B cell (primary cell): ENCODE data around the gene RALA. TPM values are rescaled to one million over a fixed set of nuclear protein-coding genes. Genes with fewer than 3 reads are reported as not detected.

ENCODE experiments used
- ATAC-seq: fragments of 200-7000 bp; cut with Tn5 transposase; one replicate; pipeline ENCODE4 v1.10.0; 2021; ENCODE audit warnings: low read depth, mild to moderate bottlenecking, moderate number of reproducible peaks, moderate library complexity
- CTCF ChIA-PET: fragments of 350-600 bp; sonication (Branson Sonifier 250); formaldehyde crosslinking; loops from one replicate; lab custom pipeline; 2021; ENCODE audit warnings: antibody characterized with exemption, inconsistent platforms; lab: Charles Lee
- POLR2A ChIA-PET: fragments of 350-600 bp; sonication (Branson Sonifier 250); formaldehyde crosslinking; loops from one replicate; lab custom pipeline; 2021; ENCODE audit warnings: antibody characterized with exemption; lab: Charles Lee
- DNase-seq: peaks from one replicate; pipeline ENCODE4 v3.0.0; 2013
- H2AFZ ChIP-seq: 2 replicates; pipeline ENCODE4 v1.6.1; 2012; ENCODE audit warnings: mild to moderate bottlenecking, low read depth, low read length; ENCODE audit not compliant: insufficient read depth, poor library complexity, severe bottlenecking
- H3K27ac ChIP-seq, 2 donors: 1 replicate in 1 of 2; 2 replicates in 1 of 2; pipeline ENCODE4 v1.5.1; 2012 to 2013; ENCODE audit warnings: low read length in 2 of 2, mild to moderate bottlenecking in 2 of 2, moderate library complexity in 1 of 2
- H3K27me3 ChIP-seq, 4 experiments: fragments of 200-600 bp in 1 of 4; sonication (generic) in 1 of 4; replicated peaks in 1 of 4; 1 replicate in 2 of 4; 2 replicates in 2 of 4; pipeline versions ENCODE4 v1.6.1 to v1.7.0; 2013 to 2016; ENCODE audit warnings: low read length in 3 of 4, mild to moderate bottlenecking in 2 of 4, mixed read lengths in 1 of 4, moderate library complexity in 1 of 4; ENCODE audit not compliant: insufficient read depth in 4 of 4, control insufficient read depth in 3 of 4; ENCODE audit errors: control extremely low read depth in 1 of 4
- H3K36me3 ChIP-seq, 2 experiments: replicated peaks in 1 of 2; 1 replicate in 1 of 2; 2 replicates in 1 of 2; pipeline versions ENCODE4 v1.6.1 to v1.7.1; 2013; ENCODE audit warnings: low read length in 1 of 2; ENCODE audit not compliant: insufficient read depth in 2 of 2, control insufficient read depth in 1 of 2; ENCODE audit errors: control extremely low read depth in 1 of 2, extremely low read depth in 1 of 2
- H3K4me1 ChIP-seq, 2 donors: fragments of 200-600 bp in 1 of 2; sonication (generic) in 1 of 2; 1 replicate in 1 of 2; 2 replicates in 1 of 2; pipeline versions ENCODE4 v1.5.1 to v1.6.1; 2013 to 2017; ENCODE audit warnings: low read length in 2 of 2; ENCODE audit not compliant: control insufficient read depth in 2 of 2, insufficient read depth in 2 of 2
- H3K4me2 ChIP-seq: replicated peaks from 2 replicates; pipeline ENCODE3; 2012; ENCODE audit warnings: mild to moderate bottlenecking, low read depth, low read length; ENCODE audit not compliant: poor library complexity, severe bottlenecking
- H3K4me3 ChIP-seq, 5 experiments: fragments of 200-600 bp in 1 of 5; sonication (generic) in 1 of 5; 1 replicate in 3 of 5; 2 replicates in 2 of 5; pipeline versions ENCODE4 v1.5.1 to v1.7.0; 2011 to 2016; ENCODE audit warnings: low read length in 4 of 5, mild to moderate bottlenecking in 4 of 5, low read depth in 2 of 5, control low read depth in 1 of 5, moderate library complexity in 1 of 5; ENCODE audit not compliant: insufficient read depth in 1 of 5; ENCODE audit errors: control extremely low read depth in 1 of 5, extremely low read depth in 1 of 5
- H3K79me2 ChIP-seq: fragments of 200-600 bp; sonication (generic); one replicate; pipeline ENCODE4 v1.6.0; 2016; ENCODE audit warnings: low read length; ENCODE audit not compliant: control insufficient read depth, insufficient read depth
- H3K9ac ChIP-seq: fragments of 200-600 bp; sonication (generic); 2 replicates; pipeline ENCODE4 v1.6.1; 2017; ENCODE audit warnings: mild to moderate bottlenecking, low read length, moderate library complexity
- H3K9me3 ChIP-seq, 3 donors: one replicate each; pipeline versions ENCODE4 v1.6.1 to v1.7.1; 2013; ENCODE audit warnings: low read length in 2 of 3; ENCODE audit not compliant: control insufficient read depth in 2 of 3, insufficient read depth in 1 of 3; ENCODE audit errors: control extremely low read depth in 1 of 3
- H4K20me1 ChIP-seq: 2 replicates; pipeline ENCODE4 v1.6.0; 2012; ENCODE audit warnings: mild to moderate bottlenecking, low read length; ENCODE audit not compliant: insufficient read depth, control insufficient read depth, poor library complexity, severe bottlenecking
- H3K27ac Mint-ChIP-seq: one replicate; pipeline ENCODE4 v1.8.0; 2021; ENCODE audit warnings: mixed read lengths
- H3K27me3 Mint-ChIP-seq: one replicate; pipeline ENCODE4 v1.8.0; 2021; ENCODE audit warnings: mixed read lengths
- H3K4me1 Mint-ChIP-seq: one replicate; pipeline ENCODE4 v1.8.0; 2021; ENCODE audit warnings: mixed read lengths
- H3K4me3 Mint-ChIP-seq: one replicate; pipeline ENCODE4 v1.8.0; 2021; ENCODE audit warnings: mixed read lengths
- H3K9me3 Mint-ChIP-seq: one replicate; pipeline ENCODE4 v1.8.0; 2022; ENCODE audit warnings: mixed read lengths; ENCODE audit not compliant: insufficient read depth
- EZH2 ChIP-seq: IDR thresholded peaks from 2 replicates; pipeline ENCODE4 v1.6.1; 2012; ENCODE audit warnings: borderline replicate concordance, low read depth, mild to moderate bottlenecking, moderate library complexity, low read length; ENCODE audit not compliant: insufficient read depth, poor library complexity, severe bottlenecking
- WGBS: methylation state at CpG from one replicate; pipeline ENCODE4 v1.1.5; 2013; ENCODE audit warnings: missing lambda C conversion rate; ENCODE audit not compliant: insufficient coverage; 5-methylcytosine and 5-hydroxymethylcytosine counted together
- intact Hi-C: fragments of 100-400 bp; cut with micrococcal nuclease; formaldehyde crosslinking; loops from one replicate; pipeline ENCODE4 v1.10.0; 2022
- polyA plus RNA-seq: library from polyadenylated mRNA; depleted of rRNA; stranded (reverse); fragments of >200 nt; gene quantifications from 2 replicates; pipeline ENCODE4 v1.2.3, GENCODE V29; 2012
- total RNA-seq, 2 donors: library from RNA; stranded (reverse); fragments of 120-200 nt in 1 of 2; gene quantifications; 1 replicate in 1 of 2; 2 replicates in 1 of 2; pipeline versions ENCODE4 v1.2.3 to v1.2.4, GENCODE V29; 2013 to 2022
- TF ChIP-seq, protein P1 (sequence below): fragments of 200-600 bp; IDR thresholded peaks from one replicate; pipeline ENCODE4 v1.8.0; 2022; ENCODE audit warnings: antibody characterized with exemption, mild to moderate bottlenecking

Gene RALA
- total and polyA plus RNA-seq, 2 donors (not counting 1 experiment from before 2014, with no cell fraction given): 9.3 to 29.8 TPM

DNA sequence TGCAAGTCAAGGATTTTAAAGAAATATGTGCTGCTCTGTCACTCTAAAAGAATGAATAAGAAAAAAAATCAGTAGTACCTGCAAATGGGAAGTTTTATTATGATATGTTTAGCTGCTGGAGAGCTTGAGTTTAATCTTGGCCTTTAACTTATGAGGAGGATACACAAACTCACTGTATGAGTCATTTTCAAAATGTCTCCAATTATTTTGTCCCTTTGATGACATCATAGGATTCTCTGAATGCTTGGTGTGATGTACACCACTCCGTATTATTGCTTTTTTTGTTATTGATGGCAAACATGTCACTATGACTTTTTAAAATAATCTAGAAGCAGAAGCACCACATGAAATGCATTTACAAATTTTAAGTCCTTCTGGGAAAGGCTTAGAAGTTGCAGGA is 125.8 kb downstream of the RALA start:
- Mint-ChIP-seq H3K9me3 (no peaks in the 10 kb centered on the region), H3K4me1 (peaks cover 15% of the 10 kb centered on the region), H3K27ac (no peak overlapping the region), H3K27me3 (no peaks in the 10 kb centered on the region), H3K4me3 (no peak overlapping the region)
- Histone ChIP-seq H3K36me3 (peaks cover 0 to 4% of the 10 kb centered on the region in 2 experiments), H4K20me1 (peaks cover 21% of the 10 kb centered on the region), H3K4me1 (peaks cover 0 to 6% of the 10 kb centered on the region in 2 donors), H3K27ac (no peak overlapping the region), H3K27me3 (no peaks in the 10 kb centered on the region), H3K9ac (no peak overlapping the region), H3K4me3 (no peak overlapping the region), H3K79me2 (peaks cover 52% of the 10 kb centered on the region), H3K9me3 (no peaks in the 10 kb centered on the region), H3K4me2 (no peak overlapping the region), H2AFZ (no peak overlapping the region)
- POLR2A ChIA-PET: no interaction called here
- no CpG with 5 or more reads among the region's 1 CpG for WGBS
- no peak for ATAC-seq
- no peak for DNase-seq
- TF ChIP-seq, protein P1, sequence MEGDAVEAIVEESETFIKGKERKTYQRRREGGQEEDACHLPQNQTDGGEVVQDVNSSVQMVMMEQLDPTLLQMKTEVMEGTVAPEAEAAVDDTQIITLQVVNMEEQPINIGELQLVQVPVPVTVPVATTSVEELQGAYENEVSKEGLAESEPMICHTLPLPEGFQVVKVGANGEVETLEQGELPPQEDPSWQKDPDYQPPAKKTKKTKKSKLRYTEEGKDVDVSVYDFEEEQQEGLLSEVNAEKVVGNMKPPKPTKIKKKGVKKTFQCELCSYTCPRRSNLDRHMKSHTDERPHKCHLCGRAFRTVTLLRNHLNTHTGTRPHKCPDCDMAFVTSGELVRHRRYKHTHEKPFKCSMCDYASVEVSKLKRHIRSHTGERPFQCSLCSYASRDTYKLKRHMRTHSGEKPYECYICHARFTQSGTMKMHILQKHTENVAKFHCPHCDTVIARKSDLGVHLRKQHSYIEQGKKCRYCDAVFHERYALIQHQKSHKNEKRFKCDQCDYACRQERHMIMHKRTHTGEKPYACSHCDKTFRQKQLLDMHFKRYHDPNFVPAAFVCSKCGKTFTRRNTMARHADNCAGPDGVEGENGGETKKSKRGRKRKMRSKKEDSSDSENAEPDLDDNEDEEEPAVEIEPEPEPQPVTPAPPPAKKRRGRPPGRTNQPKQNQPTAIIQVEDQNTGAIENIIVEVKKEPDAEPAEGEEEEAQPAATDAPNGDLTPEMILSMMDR: no peak
- no peak for TF ChIP-seq EZH2
- CTCF ChIA-PET: interaction anchor here (1.1 to 14.1 kb wide), 2 partner anchors 9 to 170 kb away, joined by 4 to 579 read pairs; no protein-coding TSS in a partner anchor
- intact Hi-C loops: no loop called here

DNA sequence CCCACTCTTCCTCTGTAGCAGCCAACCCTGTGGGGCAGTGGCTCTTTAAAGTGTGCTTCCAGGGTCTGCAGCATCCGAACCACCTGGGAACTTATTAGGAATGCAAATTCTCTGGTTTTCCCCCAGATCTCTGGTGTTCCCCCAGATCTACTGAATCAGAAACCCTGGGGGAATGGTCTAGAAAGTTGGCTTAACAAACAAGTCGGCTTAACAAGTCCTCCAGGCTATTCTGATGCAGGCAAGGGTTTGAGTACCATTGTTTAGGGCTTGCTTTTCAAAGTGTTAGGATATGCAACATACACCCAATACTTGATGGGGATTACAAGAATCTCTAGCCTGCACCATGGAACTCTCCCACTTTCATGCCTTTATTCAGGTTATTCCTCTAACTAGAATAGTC is 126.3 kb downstream of the RALA start:
- Histone ChIP-seq H3K27me3 (no peaks in the 10 kb centered on the region), H3K36me3 (no peaks in the 10 kb centered on the region), H3K79me2 (peaks cover 52% of the 10 kb centered on the region), H3K4me3 (no peak overlapping the region), H3K9ac (no peak overlapping the region), H2AFZ (no peak overlapping the region), H4K20me1 (peaks cover 21% of the 10 kb centered on the region), H3K4me1 (peaks cover 0 to 6% of the 10 kb centered on the region in 2 donors), H3K4me2 (no peak overlapping the region), H3K27ac (no peak overlapping the region), H3K9me3 (no peaks in the 10 kb centered on the region)
- H3K4me3 Mint-ChIP-seq: no peak overlapping the region
- ChIA-PET CTCF (interaction anchor here (1.1 to 14.1 kb wide), 2 partner anchors 8 to 170 kb away, joined by 4 to 579 read pairs; no protein-coding TSS in a partner anchor), POLR2A (no interaction called here)
- TF ChIP-seq, protein P1: no peak
- no peak for TF ChIP-seq EZH2
- H3K27me3 Mint-ChIP-seq: no peaks in the 10 kb centered on the region
- intact Hi-C loops: no loop called here
- H3K4me1 Mint-ChIP-seq: peaks cover 15% of the 10 kb centered on the region
- DNase-seq (no peak), ATAC-seq (no peak)
- no peaks in the 10 kb centered on the region for H3K9me3 Mint-ChIP-seq
- no CpG with 5 or more reads among the region's 2 CpGs for WGBS
- no peak overlapping the region for H3K27ac Mint-ChIP-seq
